ENCODE data around the gene RUSC1.

- TF ChIP-seq CTCF (IDR thresholded peaks at IDR 0.05): no peak
- no peak for TF ChIP-seq POLR2AphosphoS5 (IDR thresholded peaks at IDR 0.05)
Observed at GRCh38 chr1:155287987-155288543, 32.6 kb upstream of the RUSC1 start.

Data from breast epithelium (tissue), 3 donors.